ENCODE measurements around the gene KIRREL3.

KIRREL3 gene

DNA sequence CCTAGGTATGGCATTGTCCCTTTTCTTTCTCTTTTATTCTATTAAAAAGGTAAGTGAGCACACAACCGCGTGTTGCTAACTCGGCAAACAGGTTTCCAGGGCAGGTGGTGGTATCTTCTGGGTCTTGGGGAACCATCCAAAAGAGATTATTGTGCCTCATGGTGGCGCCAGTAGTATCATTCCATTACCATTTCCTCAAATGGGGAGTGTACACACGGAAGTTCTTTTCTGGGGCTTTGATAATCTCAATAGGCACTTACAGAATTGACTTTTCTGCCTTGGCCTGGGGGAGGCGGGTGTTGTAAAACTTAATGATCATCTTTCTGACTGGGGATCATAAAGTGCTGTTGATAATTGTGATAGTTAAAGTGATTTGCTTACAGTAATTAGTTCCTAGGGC, 234.1 kb downstream of the KIRREL3 start:
- no peak for DNase-seq

DNA sequence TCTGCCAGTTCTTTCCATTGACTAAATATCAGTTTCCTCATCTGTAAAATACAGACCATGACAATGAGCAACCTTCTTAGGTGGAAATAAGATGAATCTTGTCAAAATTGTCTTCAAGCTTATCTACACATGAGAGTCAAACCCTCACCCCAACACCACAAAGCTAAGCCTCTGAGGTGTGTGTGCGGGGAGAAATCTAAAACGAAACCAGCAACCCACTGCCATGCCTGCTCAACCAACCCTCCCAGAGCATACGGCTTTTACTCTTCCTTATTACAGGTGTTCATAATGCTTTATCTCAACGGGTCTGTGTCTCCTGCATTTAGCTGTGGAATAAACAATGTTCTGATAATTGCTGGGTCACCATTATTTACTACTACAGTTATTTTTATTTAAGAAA, 235.4 kb downstream of the KIRREL3 start:
- DNase-seq: no peak

DNA sequence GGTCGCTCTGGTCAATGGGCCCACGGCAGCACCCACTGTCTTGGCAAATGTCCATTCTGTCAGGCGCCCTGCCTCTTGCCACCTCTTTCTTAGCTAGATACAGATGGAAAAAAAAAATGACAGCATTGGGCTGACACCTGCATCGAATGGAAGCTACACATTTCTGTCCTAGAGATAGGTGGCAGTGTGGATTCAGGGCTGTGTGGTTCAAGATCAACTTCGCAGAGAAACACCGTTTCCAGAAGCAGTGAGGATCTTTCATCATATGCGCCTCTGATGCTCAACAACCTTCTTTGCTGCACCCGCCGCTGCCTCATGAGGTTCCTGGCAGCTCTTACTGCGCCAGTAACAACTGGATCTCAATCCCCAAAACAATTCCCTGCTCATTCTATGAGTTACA, 236.3 kb downstream of the KIRREL3 start:
- no peak for DNase-seq

DNA sequence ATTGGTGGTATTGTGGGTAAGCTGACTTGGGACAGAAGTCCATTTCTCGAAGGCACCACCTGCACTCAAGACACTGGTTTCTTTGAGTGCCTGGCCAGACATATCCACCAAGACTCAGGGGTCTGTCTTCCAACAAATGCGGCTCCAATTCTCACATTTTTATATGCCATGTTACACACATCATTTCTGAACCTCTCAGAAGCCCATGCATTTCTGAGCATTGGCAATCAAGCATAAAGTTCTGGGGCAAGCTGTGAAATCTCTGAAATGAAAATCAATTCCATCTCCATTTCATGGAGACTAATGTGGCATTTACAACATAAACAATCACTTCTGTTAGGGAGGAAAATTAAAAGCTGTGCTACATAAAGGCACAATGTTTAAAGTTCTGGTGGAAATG, 243.7 kb downstream of the KIRREL3 start:
- no peak for DNase-seq

DNA sequence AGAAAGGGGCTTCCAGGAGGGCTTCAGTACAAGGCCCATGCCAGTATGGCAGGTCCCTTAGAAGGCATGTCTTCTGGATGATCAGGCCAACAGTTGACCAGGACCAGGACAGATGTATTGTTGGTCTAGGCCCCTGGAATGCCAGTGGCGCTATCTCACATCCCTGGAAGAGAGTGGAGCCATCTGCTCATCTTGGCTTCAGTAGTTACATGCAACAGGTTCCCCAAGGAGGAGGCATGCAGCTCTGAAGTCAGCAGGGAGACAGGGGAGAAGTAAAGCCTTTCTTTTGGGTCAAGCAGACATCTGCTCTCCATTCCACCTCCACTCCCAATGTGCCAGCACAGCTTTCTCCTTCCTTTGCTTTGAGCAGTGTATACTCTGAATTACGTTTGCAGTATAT, 244.1 kb downstream of the KIRREL3 start:
- DNase-seq: no peak

DNA sequence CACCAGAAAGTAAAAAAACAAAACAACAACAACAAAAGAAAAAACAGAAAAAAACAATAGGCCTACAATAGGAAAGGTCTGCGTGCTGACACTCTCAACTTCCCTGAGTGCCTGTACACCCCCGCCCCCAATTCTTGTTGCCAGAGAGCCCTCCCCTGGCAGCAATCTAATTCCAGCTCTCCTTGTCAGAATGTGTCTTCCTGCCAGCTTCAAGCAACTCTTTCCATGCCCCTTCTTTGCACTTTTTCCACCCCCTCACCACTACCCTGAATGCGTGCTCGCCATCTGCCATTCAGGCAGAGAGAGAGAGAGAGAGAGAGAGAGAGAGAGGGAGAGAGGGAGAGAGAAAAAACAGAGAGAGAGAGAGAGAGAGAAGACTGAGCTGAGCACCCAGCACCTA, 245.0 kb downstream of the KIRREL3 start:
- no peak for DNase-seq

DNA sequence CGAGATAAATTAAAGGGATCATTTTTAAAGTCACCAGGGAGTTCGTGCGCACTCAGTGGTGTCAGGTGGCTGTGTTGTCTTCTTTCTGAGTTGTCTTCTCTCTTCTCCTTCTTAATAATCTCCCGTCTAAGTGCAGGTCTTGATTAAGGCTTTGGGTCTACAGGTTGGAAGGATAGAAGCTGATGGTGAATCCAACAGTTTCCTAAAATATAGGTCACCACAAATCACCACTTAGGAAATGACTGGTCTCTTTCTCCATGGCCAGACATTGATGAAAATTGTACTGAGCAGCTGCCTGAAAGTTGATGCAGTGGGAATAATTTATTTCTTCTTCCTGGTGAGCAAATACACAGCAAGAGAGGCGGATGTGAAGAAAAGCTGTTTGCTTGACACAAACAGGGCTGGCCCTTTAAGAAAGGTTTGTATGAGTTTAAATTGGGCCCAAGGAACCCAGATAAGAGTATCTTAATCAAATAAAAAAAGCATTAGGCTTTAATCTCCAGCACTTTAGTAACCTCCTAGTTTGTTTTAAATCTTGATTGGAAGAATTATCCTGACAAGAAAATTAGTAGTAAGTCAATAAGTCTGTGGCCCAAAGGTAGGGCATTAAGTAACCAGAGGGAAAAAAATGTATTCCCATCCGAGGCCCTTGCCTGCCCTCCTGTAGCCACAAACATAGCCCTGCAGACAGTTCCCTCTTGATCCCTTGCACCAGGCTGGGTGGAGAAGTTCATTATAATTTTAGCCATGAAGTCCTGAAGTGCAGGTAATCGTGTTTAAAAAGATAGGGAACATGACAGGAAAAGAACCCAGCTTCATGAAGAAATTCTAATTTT, 245.8 kb downstream of the KIRREL3 start:
- DNase-seq: no peak

DNA sequence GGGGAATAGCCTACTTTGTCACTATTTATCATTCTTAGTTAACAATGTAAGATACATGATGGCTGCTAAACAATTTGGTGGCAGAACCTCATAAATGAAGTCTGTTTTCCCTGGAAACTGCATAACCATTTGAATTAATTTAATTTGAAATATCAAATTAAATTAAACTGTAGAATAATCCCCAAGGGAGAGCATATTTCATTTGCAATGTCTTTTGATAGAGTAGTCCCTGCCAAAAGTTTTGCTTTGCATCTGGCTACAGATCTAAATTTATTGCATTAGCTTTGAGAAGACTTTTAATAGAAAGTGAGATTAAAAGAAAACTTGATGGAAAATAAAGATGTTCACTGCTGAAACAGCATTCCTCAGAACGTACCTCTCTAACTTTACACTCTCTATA, 246.6 kb downstream of the KIRREL3 start:
- DNase-seq: no peak

DNA sequence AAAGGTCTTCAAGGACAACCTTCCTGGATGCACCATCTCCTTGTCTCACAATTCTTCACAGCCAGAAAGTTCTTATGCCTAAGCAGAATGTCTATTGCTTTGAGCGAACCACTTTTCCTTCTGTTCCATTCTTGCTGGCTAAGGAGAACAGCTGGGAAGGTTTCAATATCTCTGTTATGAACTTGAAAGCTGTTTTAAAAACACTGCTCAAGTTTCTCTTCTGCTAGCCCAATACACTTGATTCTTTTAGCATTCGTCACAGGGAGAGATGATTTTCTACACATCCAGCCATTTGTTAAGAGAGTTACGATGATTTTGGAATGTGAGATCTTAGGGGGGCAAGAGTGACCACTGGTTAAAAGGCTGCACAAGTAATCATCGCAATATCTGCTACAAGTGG, 249.3 kb downstream of the KIRREL3 start:
- DNase-seq: no peak

DNA sequence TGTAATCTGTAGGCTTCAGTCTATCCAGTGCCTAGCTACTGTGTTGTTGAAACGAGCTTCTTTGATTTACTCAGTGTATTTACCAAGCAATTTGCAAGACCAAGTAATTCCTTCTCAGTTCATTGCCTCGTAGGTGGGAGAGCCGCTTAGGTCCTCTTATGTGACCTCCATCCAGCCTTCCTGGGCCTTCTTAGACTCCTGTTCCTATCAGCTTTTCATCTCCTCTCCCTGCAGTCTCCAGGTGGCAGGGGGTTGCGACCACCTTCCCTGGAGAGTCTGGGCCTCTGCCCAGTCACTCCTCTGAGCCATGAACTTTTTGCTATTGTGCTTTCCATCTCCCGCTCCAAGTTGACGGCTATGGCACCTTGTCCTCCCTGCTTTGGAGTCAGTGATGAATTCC, 251.8 kb downstream of the KIRREL3 start:
- no peak for DNase-seq

DNA sequence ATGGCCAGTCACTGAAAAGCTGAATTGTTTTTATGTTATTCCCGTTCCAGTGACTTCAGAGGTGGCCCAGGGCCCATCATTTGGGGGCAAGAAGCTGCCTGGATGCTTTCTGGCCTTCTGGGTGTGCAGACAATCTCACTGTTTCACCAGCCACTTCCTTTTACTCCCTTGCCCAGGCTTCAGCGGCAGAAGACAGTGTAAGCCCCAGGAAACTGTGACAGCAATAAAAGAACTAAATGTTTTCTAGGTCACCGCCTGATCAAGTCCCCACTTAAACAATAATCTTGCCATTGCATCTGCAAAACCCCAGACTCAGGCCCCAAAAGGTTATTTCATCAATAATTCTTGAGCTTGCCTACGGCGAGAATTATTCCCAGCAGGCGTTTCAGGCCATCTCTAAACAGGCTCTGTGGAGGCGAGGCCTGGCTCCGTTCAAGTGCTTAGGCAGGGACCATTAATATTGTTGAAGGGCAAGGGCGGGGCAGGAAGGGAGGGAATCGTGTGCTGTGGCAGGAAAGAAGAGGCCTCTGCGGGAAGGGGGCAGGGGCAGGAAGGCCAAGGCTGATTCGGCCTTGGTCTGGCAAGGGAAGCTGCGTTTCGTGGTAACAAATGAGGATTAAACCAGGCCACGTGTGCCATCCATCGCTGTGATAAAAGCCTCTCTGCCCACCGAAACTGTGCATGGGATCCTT, 252.3 kb downstream of the KIRREL3 start:
- no peak for DNase-seq

DNA sequence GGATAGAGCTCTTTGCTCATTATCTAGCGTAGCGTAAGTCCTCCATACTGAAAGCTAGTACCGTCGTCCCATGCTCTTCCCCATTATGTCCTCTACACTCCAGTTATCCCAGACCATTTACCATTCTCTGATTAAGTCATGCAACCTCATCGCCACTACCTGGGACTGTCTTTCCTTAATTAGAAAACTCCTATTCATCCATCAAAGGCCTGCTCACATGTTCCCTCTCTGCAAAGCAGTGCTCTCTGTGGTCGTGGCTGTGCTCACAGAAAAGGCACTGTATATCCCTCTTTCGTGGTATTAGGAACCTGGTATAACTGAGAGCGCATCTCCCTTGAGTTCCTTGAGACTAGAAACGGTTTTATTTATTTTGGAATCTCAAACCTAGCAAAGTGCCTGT, 253.3 kb downstream of the KIRREL3 start:
- DNase-seq: no peak

DNA sequence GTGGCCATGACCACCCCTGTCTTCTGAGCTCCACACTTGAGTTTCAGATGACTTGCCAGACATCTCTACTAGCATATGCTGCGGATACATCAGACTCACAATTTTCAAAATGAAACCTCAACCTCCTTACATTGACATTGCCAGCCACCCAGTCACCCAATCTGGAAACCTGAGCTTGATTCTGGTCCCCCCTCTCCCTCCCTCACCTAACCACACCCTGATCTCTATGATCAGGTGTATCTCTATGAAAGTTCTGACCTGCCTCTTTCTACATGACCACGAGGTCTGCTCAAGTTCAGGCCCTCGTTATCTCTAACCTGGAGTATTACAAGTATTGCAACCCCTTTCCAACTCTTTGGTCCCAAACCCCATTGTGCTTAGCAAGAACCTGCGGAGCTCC, 254.1 kb downstream of the KIRREL3 start:
- DNase-seq: no peak

DNA sequence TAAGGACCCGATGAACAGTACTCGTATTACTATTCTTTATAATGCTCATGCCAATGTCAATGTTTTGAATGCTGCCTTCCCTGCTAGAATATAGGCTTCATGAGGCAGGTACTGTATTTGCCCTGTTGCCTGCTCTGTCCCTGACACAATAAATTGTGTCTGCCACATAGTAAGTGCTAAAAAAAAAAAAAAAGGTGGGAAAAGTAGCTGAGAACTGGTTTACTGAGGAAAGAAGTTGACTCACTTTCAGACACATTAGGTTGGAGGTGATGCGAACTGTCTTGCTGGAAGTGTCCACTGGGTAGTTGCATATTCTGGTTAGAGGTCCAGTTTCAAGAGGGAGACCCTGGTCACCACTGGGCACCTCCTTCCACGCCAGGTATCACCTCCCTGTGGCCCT, 255.9 kb downstream of the KIRREL3 start:
- no peak for DNase-seq

DNA sequence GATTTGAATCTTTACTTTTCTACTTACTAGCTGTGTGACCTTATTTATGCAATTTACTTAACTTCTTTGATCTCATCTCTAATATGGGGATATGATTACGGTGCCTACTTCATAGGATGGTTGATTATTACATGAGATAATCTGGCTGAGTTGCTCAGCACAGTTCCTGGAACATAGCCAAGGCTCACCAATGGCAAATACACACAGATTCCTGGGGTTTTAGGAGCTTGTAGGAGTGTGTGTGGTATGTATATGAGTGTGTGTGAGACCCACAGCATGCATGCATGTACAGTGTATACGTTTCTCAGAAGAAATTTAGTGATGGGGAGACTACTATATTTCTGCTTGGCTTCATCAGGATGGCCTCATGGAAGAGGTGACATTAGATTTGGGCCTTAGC, 256.9 kb downstream of the KIRREL3 start:
- no peak for DNase-seq

DNA sequence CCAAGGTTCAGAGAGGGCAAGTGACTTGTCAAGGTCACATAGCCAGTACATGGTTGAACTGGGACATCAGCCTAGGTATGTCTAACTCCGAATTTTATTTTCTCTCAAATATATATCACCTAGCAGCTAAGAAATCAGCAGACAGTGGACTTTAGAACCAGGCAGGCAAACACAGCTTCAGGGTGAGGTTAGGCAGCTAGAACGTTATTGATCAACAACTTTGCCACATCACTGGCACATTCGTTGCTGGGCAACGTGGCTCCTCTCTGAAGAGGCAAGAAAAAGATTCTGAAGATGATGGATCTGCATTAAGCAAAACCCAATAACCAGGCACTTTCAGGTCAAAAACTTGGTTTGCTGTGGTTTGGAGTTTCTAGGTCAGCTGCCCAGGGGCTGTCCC, 258.0 kb downstream of the KIRREL3 start:
- DNase-seq: no peak

DNA sequence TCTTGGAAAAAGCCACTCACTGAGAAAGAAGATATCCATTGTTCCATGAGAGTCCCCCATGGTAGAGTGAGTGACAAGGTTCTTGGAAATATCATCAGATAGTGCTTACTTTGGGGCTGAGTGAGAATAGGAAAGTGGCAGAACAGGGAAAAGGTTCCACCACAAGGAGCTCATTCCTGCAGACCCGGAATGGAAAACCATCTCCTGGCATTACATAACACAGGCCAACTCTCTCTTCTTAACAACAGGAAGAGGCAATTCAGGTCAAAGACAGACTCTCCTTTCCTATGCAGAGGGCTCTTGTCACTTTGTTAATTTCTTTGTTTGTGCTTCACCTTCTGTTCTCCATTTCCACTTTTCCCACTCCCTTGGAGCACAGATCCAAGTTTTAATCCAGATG, 259.7 kb downstream of the KIRREL3 start:
- DNase-seq: no peak

DNA sequence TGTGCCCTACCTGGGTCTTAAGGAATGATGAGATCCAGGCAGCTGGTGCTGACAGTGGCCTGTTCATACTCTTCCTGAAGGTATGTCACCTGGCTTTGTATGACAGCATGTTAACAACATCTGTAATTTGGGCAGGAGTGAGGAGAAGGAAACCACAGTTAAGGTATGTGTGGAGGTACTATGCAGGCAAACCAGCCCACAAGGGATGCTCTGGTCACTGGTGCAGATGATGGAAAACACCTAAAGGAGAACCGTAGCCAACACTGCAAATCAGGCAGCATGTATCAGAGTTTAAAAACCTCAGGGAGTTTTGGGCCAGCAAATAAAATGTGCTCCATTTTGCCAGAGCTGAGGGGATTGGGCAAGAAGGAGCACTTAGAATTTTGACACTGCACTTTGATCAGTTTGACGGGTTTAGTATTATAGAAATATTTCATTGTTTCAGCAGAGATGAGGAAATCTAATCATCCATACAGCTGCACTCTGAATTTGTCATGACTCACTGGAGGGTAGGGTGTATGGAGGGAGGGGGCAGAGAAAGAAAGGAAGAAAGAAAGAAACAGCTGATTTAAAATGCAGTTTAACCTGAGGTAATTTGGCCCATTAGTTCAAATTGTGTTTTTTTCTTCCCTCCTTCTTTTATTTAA, 260.9 kb downstream of the KIRREL3 start:
- no peak for DNase-seq

DNA sequence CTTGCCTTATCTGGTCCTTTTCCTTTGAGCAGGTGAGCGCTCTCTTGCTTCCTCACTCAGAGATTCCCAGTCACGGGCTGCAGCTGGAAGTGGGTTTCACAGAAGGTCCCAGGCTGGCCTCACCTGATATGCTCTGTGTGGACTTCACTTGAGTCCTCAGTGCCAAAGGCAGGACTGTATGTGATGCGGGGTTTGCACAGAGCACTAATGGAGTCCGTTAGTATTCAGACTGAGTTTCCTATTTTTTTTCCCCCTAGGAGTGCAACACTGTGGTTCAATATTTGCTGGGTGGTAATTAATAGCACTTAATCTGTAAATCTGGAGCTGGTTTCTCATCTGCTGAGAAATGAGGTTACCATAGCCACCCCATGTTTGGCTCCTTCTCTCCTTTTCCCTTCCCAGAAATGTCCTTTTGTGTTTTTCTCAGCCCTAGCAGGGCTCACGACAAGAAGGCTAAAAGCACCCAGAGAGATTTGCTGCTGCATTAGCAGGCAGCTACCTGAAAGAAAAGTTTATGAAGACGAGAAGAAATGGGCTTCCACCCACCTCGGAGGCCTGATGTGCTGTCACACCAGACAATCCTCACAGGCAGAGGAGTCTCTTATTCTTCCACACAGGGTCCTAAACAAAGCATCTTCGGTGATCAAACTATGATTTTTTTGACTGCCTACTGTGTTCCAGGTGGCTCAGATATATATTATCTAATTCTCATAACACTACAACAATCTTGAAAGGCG, 262.1 kb downstream of the KIRREL3 start:
- DNase-seq: no peak

DNA sequence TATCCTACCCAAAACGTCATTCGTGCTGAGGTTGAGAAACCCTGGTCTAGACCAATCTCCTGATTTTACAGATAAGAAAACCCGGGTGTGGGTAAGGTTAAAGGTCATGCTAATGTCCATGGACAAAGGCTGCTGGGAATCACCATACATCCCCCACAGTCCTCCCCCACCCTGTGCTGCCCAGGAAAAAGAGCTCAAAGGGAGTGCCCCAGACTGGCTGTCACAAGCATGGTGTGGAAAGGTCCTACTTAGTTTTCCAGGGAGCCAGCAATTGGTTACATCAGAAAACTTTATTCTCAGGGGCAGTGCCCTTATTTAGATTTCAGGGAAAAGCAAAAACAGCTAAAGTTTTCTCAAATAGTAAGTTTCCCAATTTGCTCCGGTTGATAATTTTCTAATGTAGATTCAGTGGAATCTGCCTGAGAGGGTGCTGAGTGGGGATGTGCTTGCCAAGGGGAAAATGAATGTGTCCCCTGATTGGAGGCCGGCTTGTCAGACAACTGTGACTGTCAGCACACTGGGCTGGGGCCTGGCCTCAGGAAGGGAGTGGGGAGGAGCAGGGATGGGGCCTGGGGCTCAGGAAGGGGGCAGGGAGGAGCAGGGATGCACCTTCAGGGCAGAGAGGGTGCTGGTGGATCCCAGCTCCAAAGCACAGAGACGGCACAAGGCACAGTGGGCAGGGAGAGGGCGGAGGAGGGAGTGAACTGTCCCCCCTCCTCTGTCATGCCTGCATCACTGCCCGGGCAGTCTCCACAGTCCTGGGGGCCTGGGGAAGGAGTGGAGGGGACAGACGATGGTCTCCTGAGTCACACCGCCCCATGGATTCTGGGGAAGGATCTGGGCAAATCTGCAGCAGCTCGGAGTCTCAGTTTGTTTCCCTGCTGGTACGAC, 263.6 kb downstream of the KIRREL3 start:
- DNase-seq: no peak

DNA sequence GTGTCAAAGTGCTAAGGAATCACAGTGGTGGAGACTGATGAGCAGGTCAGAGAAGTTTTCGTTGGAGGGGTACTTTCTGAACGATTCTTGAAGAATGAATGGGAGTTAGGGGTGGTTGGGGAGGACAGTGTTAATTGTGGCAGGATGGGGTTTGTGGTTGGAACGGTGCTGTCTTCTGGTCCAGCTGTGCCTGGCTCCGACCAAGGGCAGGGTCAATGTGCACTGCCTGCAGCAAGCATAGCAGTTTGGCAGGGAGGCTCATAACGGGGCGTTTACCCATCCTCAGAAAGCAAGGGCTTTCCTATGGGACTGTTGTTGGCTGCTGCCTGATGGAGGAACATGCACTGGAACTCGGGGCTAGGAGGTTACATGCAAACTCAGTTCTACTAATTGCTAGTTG, 265.8 kb downstream of the KIRREL3 start:
- DNase-seq: no peak

DNA sequence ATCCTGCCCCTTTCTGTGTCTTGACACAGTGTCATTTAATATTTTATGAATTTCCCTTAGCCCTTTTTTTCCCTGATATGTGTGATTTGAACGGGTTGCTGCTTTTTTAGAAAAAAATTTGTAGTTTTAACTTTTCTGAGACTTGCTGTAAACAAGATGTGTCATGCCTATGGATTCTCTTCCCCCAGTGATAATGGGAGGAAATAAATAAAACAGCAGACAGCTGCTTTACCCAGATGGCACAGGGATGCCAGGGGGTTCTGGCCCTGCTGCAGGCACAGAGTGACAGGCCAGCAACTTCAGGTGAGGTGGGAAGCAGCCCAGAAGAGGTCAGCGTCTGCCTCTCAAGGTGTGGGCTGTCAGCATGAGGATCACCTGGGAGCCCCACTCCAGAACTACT, 266.9 kb downstream of the KIRREL3 start:
- no peak for DNase-seq

All from CD4-positive, alpha-beta T cell treated with Interferon gamma for 1 hour (primary cell).